GM19035 (cell line): ENCODE results near the gene HDAC4.

ENCODE experiments used
- ATAC-seq: cut with Tn5 transposase; IDR thresholded peaks from one replicate; pipeline ENCODE4 v1.9.1; 2021; ENCODE audit not compliant: unreplicated experiment

Gene HDAC4

DNA sequence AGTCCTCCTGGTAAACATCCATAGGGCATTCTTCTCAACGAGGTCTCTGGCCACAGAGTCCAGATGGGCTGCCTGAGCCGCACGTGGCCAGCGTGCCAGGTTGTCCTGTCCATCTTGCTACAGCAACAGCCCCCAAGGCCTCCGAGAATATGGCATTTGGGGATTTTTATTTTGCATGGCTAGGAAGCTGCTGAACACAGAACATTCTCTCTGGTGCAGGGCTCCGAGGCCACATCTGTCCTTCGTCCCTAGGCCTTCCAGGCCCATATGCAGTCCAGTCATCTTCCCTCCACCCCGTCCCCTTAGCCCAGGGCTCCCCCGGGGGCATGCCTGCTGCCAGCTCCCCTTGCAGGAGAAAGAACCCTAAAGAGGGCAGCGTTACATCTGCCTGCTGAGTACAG is 2.3 kb downstream of the HDAC4 start:
- ATAC-seq: no peak

- ATAC-seq: no peak
These were observed 2.8 kb downstream of the HDAC4 start for GRCh38 chr2:239397931-239398471.

DNA sequence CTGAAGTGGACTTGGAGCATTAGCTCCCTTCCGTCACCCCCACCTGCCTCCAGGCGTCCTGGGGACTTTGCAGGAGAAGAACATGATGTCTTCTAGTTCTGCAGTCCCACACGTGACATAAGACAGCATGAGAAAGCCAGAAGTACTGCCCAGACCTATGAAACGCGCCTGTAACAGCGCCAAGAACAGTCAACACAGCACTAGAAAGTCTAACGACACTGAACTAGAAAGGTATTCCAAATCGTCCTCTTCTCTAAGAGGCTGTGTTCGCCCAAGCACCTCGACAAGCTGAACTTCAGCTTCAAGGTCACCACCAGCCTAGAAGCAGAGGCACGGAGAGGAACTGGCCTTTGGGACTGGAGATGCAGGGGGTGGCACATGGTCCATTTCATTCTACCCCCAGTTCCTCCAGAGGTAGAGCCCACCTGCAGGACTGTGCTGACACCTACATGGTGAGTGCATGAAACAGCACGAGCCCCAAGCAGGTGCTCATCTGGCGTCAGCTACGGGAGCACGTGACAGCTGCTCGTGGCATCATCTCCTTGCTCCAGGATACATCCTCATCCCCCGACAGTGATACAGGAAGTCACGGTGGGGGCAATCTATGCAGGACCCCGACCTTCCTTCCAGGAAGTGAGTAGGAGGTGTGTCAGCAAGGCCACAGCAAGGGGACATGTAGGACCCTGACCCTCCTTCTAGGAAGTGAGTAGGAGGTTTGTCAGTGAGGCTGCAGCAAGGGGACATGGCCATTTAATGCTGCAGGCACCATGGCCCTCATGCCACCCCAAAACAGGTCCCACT is 3.7 kb downstream of the HDAC4 start:
- no peak for ATAC-seq

GRCh38 chr2:239395524-239395923 is 5.3 kb downstream of the HDAC4 start:
- no peak for ATAC-seq

DNA sequence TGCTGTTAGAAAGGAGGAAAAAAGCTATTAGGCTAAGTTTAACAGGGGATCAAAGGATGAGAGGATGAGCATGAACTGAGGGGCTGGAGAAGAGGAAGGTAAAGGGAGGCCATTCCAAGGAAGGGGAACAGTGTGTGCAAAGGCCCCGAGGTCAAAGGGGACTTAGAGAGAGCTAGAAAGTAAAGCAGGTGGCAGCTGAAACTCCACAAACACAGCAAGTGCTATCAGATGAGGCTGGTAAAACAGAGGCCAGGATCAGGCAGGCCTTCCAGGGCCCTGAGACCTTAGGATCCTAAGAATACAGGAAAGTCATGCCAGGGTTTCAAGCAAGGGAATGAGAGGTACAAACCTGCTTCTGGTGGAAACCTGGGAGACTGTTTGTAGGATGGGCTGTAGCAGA is 5.8 kb downstream of the HDAC4 start:
- no peak for ATAC-seq

GRCh38 chr2:239394346-239394945 is 6.4 kb downstream of the HDAC4 start:
- ATAC-seq: no peak

- no peak for ATAC-seq
These were observed 6.9 kb downstream of the HDAC4 start for GRCh38 chr2:239393941-239394340.

- ATAC-seq: no peak
These were observed 7.4 kb downstream of the HDAC4 start for GRCh38 chr2:239393388-239393940.

DNA sequence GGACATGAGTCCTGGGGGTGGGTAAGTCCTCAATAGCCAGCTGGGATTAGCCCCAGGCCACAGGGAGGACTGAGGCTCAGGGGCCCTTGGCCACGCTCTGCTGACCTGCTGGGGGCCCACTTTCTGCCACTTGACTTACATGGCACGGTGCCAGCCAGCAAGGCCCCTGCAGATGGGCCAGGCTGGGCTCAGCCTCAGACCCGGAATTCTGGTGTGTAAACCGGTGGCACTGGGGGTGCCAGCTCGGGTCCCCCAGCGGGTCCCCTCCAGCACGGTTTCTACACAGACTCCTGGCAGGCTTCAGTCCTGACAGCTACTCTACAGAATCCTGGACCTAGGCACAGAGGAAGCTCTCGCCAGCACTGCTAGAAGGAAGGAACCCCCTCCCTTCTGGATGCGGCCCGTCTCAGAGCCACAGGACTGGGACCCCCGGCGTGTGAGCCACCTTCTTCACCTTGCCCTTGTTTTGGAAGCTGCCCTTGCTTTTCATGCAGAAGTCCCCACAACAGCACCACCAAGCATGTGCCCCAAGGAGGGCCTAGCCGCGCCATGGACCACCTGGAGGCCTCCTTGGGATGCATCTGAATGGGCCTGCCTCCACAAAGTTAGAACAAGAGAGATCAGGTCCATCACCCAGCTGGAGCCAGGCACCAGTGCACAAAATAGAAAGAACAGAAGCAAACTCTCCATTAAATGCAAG is 8.0 kb downstream of the HDAC4 start:
- ATAC-seq: no peak

- no peak for ATAC-seq
These were observed 8.8 kb downstream of the HDAC4 start for GRCh38 chr2:239392072-239392357.

GRCh38 chr2:239391286-239392071 is 9.3 kb downstream of the HDAC4 start:
- ATAC-seq: no peak

GRCh38 chr2:239390546-239391285 is 10.1 kb downstream of the HDAC4 start:
- no peak for ATAC-seq

DNA sequence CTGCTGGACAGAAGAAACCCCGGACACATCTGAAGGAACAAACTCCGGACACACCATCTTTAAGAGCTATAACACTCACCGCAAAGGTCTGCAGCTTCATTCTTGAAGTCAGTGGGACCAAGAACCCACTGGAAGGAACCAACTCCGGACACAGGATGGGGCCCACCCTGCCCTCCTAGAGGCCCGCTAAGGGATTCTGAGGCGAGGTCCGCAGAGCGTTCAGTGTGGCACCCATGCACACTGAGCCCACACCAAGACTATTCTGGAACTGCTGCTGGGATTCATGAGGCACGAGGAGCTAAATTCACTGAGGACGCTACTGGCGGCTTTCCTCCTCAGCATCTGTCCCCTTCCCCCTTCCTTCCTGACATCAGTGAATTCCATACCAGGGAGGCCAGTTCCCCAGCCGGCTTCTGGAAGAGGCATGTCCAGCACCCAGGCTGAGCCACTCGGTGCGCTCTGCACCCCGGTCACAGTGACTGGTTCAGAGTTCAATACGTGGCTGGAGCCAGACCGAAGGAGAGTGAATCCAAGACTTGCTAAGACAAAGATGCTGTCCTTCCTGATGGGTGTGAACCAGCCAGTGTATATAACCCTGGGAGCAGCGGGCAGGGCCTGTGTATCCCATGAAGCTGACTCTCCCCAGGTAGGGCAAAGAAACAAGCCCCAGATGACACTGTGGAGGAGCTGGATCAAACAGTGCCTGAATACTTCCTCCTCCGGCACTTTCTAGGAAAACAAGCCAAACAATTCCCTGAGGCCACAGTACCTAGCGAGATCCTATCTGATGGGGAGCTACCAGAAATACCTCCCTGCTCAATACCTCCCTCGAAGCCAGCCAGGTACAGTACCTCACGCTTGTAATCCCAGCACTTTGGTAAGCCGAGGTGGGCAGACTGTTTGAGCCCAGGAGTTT is 11.1 kb downstream of the HDAC4 start:
- ATAC-seq: no peak

GRCh38 chr2:239388236-239389151 is 12.3 kb downstream of the HDAC4 start:
- no peak for ATAC-seq

DNA sequence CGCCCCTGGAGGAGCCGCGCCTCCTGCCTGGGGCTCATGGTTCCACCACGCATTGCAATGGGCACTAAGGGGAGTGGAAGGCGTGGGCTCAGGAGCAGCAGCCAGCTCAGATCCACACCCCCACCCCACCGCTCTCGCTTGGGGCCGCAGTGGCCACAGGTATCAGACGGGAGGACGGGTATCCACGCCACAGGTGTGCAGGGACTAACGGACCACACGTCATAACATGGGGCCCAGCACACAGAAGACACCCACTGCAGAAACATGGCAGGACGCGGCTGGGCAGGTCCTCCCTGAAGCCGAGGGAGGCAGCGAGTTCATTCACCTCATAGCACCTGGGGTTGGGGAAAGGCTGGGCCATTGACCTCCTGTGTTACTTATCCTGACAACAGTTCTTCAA is 13.0 kb downstream of the HDAC4 start:
- ATAC-seq: no peak

GRCh38 chr2:239386872-239387445 is 13.9 kb downstream of the HDAC4 start:
- no peak for ATAC-seq

GRCh38 chr2:239386001-239386670 is 14.7 kb downstream of the HDAC4 start:
- ATAC-seq: no peak
